Small intestine (tissue), 7 donors: ENCODE data around the gene RGS6. TPM values are rescaled to one million over a fixed set of nuclear protein-coding genes. Genes with fewer than 3 reads are reported as not detected.

Experiments used
- DNase-seq, 2 donors: peaks; one replicate each; pipeline versions ENCODE4 v3.0.0 to v3.0.0-alpha.2; 2013
- FAIRE-seq: peaks from 2 replicates; lab custom pipeline; 2012; peaks lifted over from hg19 to GRCh38; lab: Jason Lieb, UNC
- H3K27ac ChIP-seq, 3 donors: one replicate each; pipeline ENCODE4 v1.5.1; 2013; ENCODE audit warnings: low read length in 2 of 3, mild to moderate bottlenecking in 2 of 3, control low read depth in 1 of 3, inconsistent platforms in 1 of 3, low read depth in 1 of 3, moderate library complexity in 1 of 3
- H3K27me3 ChIP-seq, 3 donors: one replicate each; pipeline ENCODE4 v1.6.1; 2013; ENCODE audit warnings: low read length in 3 of 3, inconsistent platforms in 1 of 3; ENCODE audit not compliant: control insufficient read depth in 3 of 3, insufficient read depth in 3 of 3
- H3K36me3 ChIP-seq, 3 donors: one replicate each; pipeline ENCODE4 v1.6.1; 2013; ENCODE audit warnings: low read length in 3 of 3, inconsistent platforms in 1 of 3, low read depth in 1 of 3, mild to moderate bottlenecking in 1 of 3, moderate library complexity in 1 of 3; ENCODE audit not compliant: control insufficient read depth in 3 of 3, insufficient read depth in 2 of 3
- H3K4me1 ChIP-seq, 3 donors: one replicate each; pipeline ENCODE4 v1.6.1; 2013; ENCODE audit warnings: low read length in 2 of 3, inconsistent platforms in 1 of 3, low read depth in 1 of 3, mild to moderate bottlenecking in 1 of 3, moderate library complexity in 1 of 3; ENCODE audit not compliant: control insufficient read depth in 3 of 3, insufficient read depth in 2 of 3
- H3K4me3 ChIP-seq, 3 donors: one replicate each; pipeline ENCODE4 v1.5.1; 2013; ENCODE audit warnings: low read length in 3 of 3, control low read depth in 1 of 3, inconsistent platforms in 1 of 3, low read depth in 1 of 3, mild to moderate bottlenecking in 1 of 3, moderate library complexity in 1 of 3
- H3K9me3 ChIP-seq, 2 donors: one replicate each; pipeline ENCODE4 v1.6.1; 2013; ENCODE audit warnings: low read depth in 1 of 2, low read length in 1 of 2; ENCODE audit not compliant: control insufficient read depth in 2 of 2, insufficient read depth in 1 of 2
- WGBS, 3 donors: extraction: QIAGEN DNeasy Blood & Tissue Kit; methylation state at CpG; one replicate each; pipeline ENCODE4 v1.1.7; 2013; 5-methylcytosine and 5-hydroxymethylcytosine counted together
- polyA plus RNA-seq, 4 donors: library from polyadenylated mRNA; stranded (reverse) in 3 of 4; unstranded in 1 of 4; fragments of 200-250 nt in 3 of 4; fragments of 120-200 nt in 1 of 4; gene quantifications; one replicate each; pipeline versions ENCODE4 v1.2.1 to v1.2.3, GENCODE V29; 2013
- donor health status: healthy with polysubstance abuse.
- donor health status: control.
- donor health status: control.
- donor health status: Bipolar disorder and iron deficiency.
- donor health status: healthy.

The RGS6 gene
- polyA plus RNA-seq, 4 donors: 0.54 to 2.1 (median 0.58) TPM; not detected in 1

DNA sequence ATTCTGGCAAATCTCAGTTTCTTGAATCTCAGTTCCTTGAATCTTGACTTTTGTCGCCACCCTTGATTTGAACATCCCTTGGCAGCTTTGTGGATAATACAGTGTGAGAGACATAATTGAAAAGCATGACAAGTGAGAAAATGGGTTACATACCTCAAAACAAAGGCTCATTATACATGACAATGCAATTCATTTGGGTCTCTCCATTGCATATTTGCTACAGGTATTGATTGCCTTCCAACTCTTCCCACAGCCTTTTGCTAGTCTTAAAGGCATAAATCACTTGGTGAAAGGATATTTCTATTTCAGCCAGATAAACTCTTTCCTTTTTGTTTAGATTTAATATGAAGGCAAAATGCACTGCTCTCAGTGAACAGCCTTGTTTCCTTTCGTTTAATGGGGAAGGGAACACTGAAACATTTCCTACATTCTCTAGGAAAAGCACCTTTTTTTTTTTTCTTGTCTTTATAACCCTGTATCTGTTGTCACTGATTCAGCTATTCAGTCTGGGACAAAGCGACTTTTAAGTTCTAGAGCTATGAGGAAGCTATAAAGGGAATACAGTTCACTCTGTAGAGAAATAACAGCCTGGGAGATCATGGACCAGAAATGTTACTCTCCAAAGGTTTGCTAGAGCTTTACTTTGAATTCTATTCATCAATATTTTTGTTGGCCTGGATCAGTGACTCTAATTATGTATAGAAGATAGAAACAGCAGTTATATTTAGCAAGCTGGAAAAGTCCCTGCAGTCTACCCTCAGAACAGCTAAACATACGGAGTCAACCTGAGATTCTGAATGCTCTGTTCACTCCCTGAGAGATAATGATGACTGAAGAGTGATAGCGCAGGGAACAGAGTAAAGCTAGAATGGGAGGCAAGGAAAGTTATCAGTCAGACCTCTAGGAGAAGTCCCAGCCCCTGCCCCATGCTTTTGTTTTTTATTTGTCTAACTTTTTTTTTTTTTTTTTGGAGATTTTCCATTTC lies 311.4 kb downstream of the RGS6 start:
- FAIRE-seq (no peak), DNase-seq (no peak)
- Histone ChIP-seq H3K27ac (no peak overlapping the region), H3K4me1 (no peaks in the 10 kb centered on the region), H3K9me3 (peaks cover 0 to 6% of the 10 kb centered on the region in 2 donors), H3K4me3 (no peak overlapping the region), H3K27me3 (peaks cover 0 to 2% (median 0%) of the 10 kb centered on the region in 3 donors), H3K36me3 (no peaks in the 10 kb centered on the region)
- 70 to 75% (median 73%) methylated on average over 5 of the region's 5 CpGs for WGBS, 3 donors

DNA sequence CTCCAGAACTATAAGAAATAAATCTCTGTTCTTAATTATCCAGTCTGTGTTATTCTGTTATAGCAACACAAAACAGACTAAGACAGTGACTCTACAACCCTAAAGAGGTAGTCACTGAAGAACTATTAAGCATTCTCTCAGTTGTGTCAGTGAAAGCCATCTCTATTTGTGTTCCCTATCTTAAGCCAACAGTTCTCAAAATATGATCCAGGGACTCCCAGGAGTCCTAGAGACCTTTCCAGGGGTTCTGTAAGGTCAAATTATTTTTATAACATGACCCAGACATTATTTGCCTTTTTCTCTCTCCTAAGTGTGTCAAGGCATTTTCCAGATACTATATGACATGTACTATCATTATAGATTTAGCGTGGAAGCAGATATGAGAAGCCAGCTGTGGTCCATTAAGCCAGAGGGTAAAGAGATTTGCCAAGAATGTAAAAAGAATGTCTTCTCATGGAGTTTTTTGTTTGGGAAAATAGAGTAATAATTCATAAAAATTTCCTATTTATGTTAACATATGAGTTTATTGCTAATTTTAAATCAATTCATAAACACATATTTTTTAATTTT lies 315.8 kb downstream of the RGS6 start:
- peaks cover 0 to 6% of the 10 kb centered on the region in 2 donors for H3K9me3 ChIP-seq

DNA sequence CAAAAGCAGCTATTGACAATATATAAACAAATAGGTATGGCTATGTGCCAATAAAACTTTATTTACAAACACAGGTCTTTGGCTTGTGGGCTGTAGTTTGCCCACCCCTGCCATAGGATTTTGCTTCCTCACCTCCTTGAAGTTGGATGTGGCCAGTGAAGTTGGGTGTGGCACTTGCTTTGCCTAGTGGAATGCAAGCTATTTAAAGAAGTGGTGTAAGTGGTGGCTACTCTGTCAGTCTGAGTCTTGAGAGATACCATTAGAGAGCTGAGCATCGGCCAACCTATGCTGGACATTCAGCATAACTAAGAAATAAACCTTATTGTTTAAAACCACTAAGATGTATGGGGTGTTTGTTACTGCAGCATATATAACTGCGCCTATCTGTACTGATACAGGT lies 321.3 kb downstream of the RGS6 start:
- no peak for DNase-seq
- no peaks in the 10 kb centered on the region for H3K36me3 ChIP-seq

More for the DNA sequence above, 315.8 kb downstream of the RGS6 start:
- DNase-seq: no peak
- Histone ChIP-seq H3K27me3 (peaks cover 0 to 2% (median 0%) of the 10 kb centered on the region in 3 donors), H3K36me3 (no peaks in the 10 kb centered on the region), H3K4me3 (no peak overlapping the region), H3K4me1 (no peaks in the 10 kb centered on the region), H3K27ac (no peak overlapping the region)
- WGBS, 3 donors: 51 to 75% (median 62%) methylated on average over 1 of the region's 1 CpG
- no peak for FAIRE-seq

DNA sequence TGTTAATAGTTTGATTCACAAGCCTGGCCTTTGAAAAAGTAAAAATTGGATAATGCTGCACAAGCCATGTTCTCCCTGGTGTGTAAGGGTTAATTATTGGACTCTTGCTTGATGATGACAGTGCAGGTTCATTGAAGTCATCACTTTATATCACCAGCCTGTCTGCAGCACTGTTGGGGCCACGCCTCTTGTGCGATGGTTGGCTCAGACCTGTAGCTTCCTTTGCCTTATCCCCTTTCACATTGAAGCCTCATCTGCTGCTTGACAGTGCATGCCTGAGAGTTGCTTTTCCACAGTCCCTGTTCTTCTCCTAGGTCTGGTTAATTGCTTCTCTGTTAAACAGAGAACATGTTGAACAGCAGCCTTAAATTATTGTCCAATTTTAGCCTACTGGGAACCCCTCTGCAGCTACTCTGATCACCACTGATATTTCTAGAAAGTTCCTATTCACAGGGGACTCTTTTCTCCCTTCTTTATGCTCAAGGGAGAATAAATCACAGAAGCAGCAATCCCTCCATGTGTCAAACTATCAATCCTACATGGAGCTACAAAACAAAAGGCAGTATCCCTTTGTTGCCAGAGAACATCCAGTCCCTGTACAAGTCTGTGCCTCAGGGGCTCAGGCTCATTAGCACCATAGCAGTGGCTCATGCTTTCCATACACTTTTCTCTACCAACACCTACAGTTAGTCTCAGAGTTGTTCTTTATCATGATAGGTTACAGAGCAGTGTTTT lies 322.1 kb downstream of the RGS6 start:
- H3K4me1 ChIP-seq: no peaks in the 10 kb centered on the region
- no peak overlapping the region for H3K4me3 ChIP-seq
- H3K9me3 ChIP-seq: peaks cover 0 to 3% of the 10 kb centered on the region in 2 donors
- no peaks in the 10 kb centered on the region for H3K36me3 ChIP-seq
- WGBS, 3 donors: 79 to 96% (median 91%) methylated on average over 2 of the region's 2 CpGs
- H3K27me3 ChIP-seq: no peaks in the 10 kb centered on the region
- DNase-seq (no peak), FAIRE-seq (no peak)
- no peak overlapping the region for H3K27ac ChIP-seq

More for the DNA sequence above, 321.3 kb downstream of the RGS6 start:
- WGBS, 3 donors: 91 to 92% (median 91%) methylated on average over 2 of the region's 2 CpGs
- no peak overlapping the region for H3K4me3 ChIP-seq
- no peaks in the 10 kb centered on the region for H3K27me3 ChIP-seq
- no peak overlapping the region for H3K27ac ChIP-seq
- H3K9me3 ChIP-seq: peaks cover 0 to 3% of the 10 kb centered on the region in 2 donors
- no peak for FAIRE-seq
- no peaks in the 10 kb centered on the region for H3K4me1 ChIP-seq

DNA sequence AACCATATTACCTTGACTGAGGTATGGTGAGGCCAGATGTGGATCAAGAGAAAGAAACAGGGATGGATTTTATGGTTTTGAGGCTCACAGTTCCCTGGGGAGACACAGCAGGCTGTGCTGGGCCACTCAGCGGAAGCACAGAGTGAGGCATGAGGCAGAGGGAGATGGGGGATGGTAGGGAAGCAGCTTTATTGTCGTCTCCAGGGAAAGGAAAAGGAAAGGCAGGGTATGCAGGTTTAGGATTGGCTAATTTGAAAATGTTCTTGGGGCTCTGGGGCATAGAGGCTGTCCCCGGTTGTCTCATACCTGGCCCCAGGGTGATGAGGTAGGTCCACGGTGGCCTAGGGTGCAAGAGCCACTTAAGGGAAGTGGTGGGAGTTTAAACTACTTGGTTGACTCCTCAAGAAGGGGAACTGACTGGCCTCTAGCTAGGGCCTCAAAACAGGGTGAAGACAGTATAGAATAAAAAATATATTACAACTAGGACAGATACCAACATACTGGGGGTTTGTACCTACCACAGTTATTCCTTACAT lies 322.8 kb downstream of the RGS6 start:
- DNase-seq: no peak
- no peaks in the 10 kb centered on the region for H3K4me1 ChIP-seq
- FAIRE-seq: no peak
- no peak overlapping the region for H3K4me3 ChIP-seq
- no peaks in the 10 kb centered on the region for H3K36me3 ChIP-seq
- WGBS, 3 donors: 70 to 76% (median 72%) methylated on average over 4 of the region's 4 CpGs
- H3K27ac ChIP-seq: no peak overlapping the region
- peaks cover 0 to 3% of the 10 kb centered on the region in 2 donors for H3K9me3 ChIP-seq
- H3K27me3 ChIP-seq: no peaks in the 10 kb centered on the region

DNA sequence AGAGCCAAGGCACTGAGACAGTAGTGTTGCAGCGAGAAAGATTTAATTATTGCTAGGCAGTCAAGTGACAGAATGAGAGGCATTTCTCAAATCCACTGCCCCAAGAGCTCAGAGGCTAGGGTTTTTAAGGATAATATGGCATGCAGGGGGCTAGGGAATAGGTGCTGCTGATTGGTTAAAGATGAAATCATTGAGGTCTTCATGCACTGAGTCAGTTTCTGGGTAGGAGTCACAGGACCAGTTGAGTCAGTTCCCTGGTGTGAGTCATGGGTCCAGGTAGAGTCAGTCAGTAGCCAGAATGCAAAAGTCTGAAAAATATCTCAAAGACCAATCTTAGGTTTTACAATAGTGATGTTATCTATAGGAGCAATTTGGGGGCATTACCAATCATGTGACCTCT lies 323.8 kb downstream of the RGS6 start:
- 54 to 97% (median 94%) methylated on average over 1 of the region's 1 CpG for WGBS, 3 donors
- Histone ChIP-seq H3K27me3 (no peaks in the 10 kb centered on the region), H3K9me3 (peaks cover 0 to 3% of the 10 kb centered on the region in 2 donors), H3K4me3 (no peak overlapping the region), H3K4me1 (no peaks in the 10 kb centered on the region), H3K36me3 (no peaks in the 10 kb centered on the region), H3K27ac (no peak overlapping the region)
- FAIRE-seq: no peak
- DNase-seq: no peak

DNA sequence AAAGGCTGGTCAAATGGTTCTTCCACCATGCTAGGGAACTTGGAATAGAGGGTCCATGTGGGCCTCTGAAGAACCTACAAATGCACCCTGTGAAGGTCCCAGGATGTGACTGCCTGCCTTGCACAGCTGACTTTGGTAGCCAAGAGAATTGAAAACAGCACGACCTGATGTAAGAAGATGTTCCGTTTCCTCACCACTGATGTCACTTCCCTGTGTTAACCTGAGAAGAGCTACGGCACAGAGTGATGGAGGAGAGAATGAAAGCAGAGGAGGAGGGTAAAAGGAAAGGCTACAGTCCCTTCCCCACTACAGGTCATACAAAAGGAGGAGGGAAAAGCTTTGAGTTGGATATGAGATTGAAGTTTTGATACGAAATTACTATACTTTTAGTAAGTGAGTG lies 328.8 kb downstream of the RGS6 start:
- Histone ChIP-seq H3K4me1 (no peaks in the 10 kb centered on the region), H3K4me3 (no peak overlapping the region), H3K27me3 (no peaks in the 10 kb centered on the region), H3K36me3 (no peaks in the 10 kb centered on the region), H3K27ac (no peak overlapping the region), H3K9me3 (no peaks in the 10 kb centered on the region)
- 68 to 81% (median 70%) methylated on average over 4 of the region's 4 CpGs for WGBS, 3 donors
- no peak for DNase-seq
- FAIRE-seq: no peak

DNA sequence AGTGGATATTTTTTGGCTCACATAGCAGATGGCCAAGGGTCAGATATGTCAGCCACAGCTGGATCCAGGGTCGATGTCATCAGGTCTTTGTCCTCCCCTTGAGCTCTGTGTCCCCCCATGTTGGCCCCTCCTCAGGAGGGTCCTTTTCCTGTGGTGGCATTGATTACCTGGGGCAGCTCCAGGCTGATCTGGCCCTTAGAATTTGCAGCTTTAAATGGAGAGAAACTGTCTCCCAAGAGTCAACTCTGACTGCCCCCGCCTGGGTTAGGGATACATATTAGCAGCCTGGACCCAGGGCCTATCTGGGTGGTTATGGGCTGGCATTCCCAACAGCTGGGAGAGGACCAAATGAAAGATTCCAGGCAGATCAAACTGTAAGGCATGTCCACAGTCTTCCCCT lies 330.5 kb downstream of the RGS6 start:
- Histone ChIP-seq H3K36me3 (no peaks in the 10 kb centered on the region), H3K27ac (no peak overlapping the region), H3K9me3 (no peaks in the 10 kb centered on the region), H3K4me1 (no peaks in the 10 kb centered on the region), H3K27me3 (no peaks in the 10 kb centered on the region), H3K4me3 (no peak overlapping the region)
- DNase-seq: no peak
- 84 to 91% (median 86%) methylated on average over 2 of the region's 2 CpGs for WGBS, 3 donors
- no peak for FAIRE-seq
